GM19452 (cell line): ENCODE results near the gene CATSPERZ.

Experiments used
- ATAC-seq: cut with Tn5 transposase; IDR thresholded peaks from one replicate; pipeline ENCODE4 v1.9.1; 2021; ENCODE audit not compliant: unreplicated experiment

The CATSPERZ gene

GRCh38 chr11:64263021-64263946 is 36.9 kb upstream of the CATSPERZ start:
- no peak for ATAC-seq

GRCh38 chr11:64263947-64264317 is 36.2 kb upstream of the CATSPERZ start:
- ATAC-seq, result no peak

- no peak for ATAC-seq
Measured at GRCh38 chr11:64264371-64264852, 35.7 kb upstream of the CATSPERZ start.

DNA sequence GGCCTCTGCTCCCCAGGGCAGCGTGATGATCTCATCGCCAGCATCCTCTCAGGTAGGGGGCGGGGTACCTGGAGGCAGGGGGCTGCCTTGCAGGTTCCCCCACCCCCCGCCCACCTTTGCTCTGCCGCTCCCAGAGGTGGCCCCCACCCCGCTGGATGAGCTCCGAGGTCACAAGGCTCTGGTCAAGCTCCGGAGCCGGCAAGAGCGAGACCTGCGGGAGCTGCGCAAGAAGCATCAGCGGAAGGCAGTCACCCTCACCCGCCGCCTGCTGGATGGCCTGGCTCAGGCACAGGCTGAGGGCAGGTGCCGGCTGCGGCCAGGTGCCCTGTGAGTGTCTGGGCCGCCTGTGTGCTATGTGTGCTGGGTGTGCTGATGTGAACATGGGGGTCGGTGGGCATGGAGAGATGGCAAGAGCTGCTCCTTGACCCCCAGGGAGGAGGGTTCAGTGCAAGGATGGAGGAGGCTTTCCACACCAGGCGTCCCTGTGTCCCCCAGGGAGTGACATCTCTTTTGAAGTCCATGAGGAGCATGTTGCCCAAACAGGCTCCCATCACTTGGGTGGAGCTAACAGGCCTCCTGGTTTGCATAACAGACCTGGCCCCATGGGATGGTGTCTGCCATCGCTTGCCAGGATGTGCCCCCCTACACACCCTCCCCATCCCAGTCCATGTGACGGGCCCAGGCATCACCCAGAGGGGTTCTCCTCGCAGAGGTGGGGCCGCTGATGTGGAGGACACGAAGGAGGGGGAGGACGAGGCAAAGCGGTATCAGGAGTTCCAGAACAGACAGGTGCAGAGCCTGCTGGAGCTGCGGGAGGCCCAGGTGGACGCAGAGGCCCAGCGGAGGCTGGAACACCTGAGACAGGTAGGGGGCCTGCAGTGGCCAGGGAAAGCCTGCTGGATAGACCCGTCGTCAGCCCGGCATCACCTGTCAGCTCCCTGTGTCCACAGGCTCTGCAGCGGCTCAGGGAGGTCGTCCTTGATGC is 34.7 kb upstream of the CATSPERZ start:
- ATAC-seq, result no peak

- ATAC-seq, result no peak
Measured at GRCh38 chr11:64266339-64266738, 33.8 kb upstream of the CATSPERZ start.

GRCh38 chr11:64267207-64267945 is 32.8 kb upstream of the CATSPERZ start:
- ATAC-seq, result no peak

GRCh38 chr11:64268025-64268892 is 31.9 kb upstream of the CATSPERZ start:
- ATAC-seq, result no peak

DNA sequence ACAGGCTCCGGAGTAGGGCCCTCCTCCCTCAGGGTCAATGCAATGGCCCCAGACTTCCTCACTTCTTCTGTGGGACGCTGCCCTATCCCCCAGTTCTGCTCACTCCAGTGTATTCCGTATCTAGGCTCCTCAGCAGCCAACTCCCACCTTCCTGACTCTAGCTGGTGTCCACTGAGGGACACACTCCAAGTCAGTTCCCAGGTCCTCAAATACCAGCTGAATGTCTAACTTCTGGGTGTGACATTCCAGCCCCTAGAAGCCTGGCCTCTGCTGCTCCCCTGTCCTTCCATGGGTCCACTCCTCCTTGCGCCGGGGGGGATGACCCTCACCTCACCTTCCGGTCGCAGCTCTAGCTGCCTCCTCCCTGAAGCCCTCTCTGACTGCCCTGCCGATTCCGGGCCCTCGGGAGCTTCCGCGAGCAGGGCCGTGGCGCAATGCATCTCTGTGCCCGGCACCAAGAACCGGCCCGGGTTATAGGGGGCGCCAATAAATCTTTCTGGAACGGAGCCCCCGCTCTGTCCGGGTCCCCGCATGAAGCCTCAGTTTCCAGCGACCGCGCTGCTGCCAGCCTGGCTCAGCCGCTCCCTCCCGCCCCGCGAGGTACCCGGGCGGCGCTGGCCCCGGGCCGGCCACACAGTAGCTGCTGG is 31.1 kb upstream of the CATSPERZ start:
- no peak for ATAC-seq

DNA sequence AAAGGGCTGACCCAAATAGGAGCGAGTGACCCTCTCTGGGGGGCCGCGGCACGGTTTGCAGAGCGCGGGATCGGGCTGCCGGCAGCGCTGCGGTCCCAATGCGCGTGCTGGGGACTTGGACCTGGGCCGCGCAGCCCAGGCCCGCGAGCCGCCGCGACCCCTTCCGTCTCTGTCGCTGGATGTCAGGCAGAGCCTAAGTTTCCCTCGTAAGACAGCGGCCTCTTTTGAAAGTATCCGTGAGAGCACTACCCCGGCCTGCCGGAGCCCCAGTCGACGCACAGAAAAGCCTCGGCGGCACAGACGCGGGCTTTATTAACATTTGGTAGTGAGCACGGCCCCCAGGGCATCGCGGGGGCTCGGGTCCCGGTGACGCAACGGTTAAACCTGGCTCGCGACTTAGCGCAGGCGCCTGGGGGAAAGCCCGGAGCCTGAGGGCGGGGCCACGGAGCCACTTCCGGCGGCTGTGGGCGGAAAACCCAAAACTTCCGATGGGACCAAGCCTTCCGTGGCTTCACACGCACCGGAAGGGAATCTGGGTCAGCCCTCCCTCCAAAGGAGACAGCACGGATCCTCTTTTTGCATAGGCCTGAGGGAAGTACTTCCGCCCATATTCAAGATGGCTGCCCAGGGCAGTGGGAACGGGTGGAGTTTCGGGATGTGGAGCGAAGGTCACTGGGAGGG is 30.5 kb upstream of the CATSPERZ start:
- ATAC-seq, result peak; percentile 64

GRCh38 chr11:64275031-64275800 is 24.9 kb upstream of the CATSPERZ start:
- no peak for ATAC-seq

GRCh38 chr11:64275841-64276240 is 24.3 kb upstream of the CATSPERZ start:
- ATAC-seq, result no peak

- ATAC-seq, result no peak
Measured at GRCh38 chr11:64276653-64277431, 23.3 kb upstream of the CATSPERZ start.

- no peak for ATAC-seq
Measured at GRCh38 chr11:64278576-64279190, 21.5 kb upstream of the CATSPERZ start.

GRCh38 chr11:64281957-64282770 is 18.0 kb upstream of the CATSPERZ start:
- ATAC-seq, result no peak

GRCh38 chr11:64283092-64283491 is 17.1 kb upstream of the CATSPERZ start:
- no peak for ATAC-seq
